ENCODE measurements around the gene AK9.

- TF ChIP-seq CTCF (IDR thresholded peaks at IDR 0.05 in 2 of 3, conservative IDR thresholded peaks at IDR 0.05 in 1 of 3; ENCODE audit: control insufficient read depth in 2 of 3, extremely low read depth in 1 of 3, insufficient read depth in 1 of 3, low read depth in 3 of 3, low read length in 3 of 3) (no peak), EZH2 (IDR thresholded peaks at IDR 0.05; ENCODE audit: borderline replicate concordance, control insufficient read depth, low read depth, low read length) (no peak), POLR2A (IDR thresholded peaks at IDR 0.05; ENCODE audit: low read depth, low read length) (no peak)
Measured at GRCh38 chr6:109478841-109479624, 212.0 kb downstream of the AK9 start.

All from GM12878 (cell line).